ENCODE data around the gene AMT.

AMT gene

DNA sequence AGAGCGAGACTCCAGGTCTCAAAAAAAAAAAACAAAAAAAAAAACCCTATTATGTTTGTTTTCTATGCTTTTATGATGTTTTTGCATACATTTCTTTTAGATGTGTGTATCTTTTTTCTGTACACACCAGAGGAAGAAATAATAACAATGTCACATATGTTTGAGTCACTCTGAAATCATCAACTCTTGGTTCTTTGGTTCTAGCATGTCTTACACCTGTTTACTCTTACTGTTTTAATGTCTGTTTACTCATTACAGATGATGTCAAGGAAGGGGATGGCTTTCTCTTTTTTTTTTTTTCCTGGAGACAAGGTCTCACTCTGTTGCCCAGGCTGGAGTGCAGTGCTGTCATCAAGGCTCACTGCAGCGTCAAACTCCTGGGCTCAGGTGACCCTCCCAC lies 34.6 kb downstream of the AMT start:
- DNase-seq = no peak

- no peak for DNase-seq
These were observed 36.1 kb downstream of the AMT start for GRCh38 chr3:49386056-49386756.

DNA sequence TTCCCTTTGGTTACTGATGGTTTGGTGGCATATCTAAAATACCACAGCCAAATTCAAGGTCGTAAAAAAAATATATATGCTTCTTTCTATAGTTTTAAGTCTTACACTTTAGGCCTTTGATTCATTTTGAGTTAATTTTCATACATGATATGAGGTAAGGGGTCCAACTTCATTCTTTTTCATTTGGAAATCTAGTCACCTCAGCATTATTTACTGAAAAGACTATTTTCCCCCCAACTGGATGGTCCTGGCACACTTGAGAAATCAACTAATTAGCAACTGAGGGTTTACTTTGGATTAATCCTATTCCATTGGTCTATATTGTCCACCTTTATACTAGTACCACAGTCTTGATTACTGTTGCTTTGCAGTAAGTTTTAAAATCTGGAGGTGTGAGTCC lies 36.7 kb downstream of the AMT start:
- DNase-seq = no peak

DNA sequence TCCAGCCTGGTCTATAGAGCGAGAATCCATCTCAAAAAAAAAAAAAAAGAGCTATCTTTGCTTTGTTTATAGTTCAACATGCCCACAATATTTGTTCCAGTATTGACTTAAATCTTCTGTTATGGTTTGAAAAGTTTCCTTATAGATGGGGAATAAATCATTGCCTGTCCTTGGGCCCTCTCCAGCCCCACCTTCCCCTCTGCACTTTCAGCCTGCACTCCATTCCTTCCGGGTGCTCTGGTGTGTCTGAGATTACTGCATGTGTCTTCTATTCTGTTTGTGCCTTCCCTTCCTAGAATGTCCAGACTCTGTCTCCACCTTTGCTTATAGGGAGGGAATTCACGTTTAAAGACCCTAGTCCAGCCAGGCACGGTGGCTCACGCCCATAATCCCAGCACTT lies 38.9 kb downstream of the AMT start:
- DNase-seq = no peak

DNA sequence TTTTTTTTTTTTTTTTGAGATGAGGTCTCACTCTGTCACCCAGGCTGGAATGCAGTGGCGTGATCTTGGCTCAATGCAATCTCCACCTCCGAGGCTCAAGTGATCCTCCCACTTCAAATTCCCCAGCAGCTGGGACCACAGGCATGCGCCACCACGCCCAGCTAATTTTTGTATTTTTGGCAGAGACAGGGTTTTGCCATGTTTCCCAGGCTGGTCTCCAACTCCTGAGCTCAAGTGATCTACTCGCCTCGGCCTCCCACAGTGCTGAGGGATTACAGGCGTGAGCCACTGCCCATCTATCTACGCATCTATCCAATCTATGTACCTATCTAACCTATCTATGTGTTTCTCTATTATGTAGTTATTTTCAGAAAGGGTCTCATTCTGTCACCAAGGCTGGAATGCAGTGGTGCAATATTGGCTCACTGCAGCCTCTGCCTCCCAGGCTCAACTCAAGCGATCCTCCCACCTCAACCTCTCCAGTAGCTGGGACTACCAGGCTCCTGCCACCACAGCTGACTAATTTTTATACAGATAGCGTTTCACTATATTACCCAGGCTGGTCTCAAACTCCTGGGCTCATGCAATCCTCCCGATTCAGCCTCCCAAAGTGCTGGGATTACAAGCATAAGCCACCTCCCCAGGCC lies 43.9 kb downstream of the AMT start:
- peak; percentile 86 for DNase-seq

DNA sequence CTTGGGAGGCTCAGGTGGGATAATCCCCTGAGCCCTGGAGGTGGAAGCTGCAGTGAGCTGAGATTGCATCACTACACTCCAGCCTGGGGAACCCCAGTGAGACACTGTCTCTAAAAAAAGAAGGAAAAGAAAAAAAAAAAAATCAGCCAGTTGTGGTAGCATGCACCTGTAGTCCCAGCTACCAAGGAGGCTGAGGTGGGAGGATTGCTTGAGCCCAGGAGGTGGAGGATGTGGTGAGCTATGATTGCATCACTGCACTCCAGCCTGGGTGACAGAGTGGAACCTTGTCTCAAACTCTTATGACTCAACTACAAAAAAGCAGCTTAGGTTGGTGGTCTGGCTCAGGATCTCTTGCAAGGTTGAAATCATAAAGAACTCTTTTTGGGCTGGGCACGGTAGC lies 44.8 kb downstream of the AMT start:
- DNase-seq = peak; percentile 56

- no peak for DNase-seq
These were observed 50.3 kb downstream of the AMT start for GRCh38 chr3:49371946-49372345.

- DNase-seq = no peak
These were observed 51.5 kb downstream of the AMT start for GRCh38 chr3:49370585-49371290.

All from fibroblast of skin of abdomen (primary cell).